PC-3 (cell line): ENCODE results near the gene NSG2. TPM values are rescaled to one million over a fixed set of nuclear protein-coding genes. Genes with fewer than 3 reads are reported as not detected.

Experiments used
- ATAC-seq: fragments of 200-7000 bp; cut with Tn5 transposase; 2 replicates; pipeline ENCODE4 v1.9.1; 2020; ENCODE audit warnings: mild to moderate bottlenecking, moderate library complexity
- BruUV-seq: library from RNA; stranded (reverse); fragments of 400-500 nt; replicated peaks from 2 replicates; lab custom pipeline; 2021; lab: Mats Ljungman, UMichigan
- CTCF ChIA-PET: fragments of 300-600 bp; sonication (Branson Sonifier 250); formaldehyde crosslinking; loops from one replicate; lab custom pipeline; 2022; ENCODE audit warnings: antibody characterized with exemption; lab: Charles Lee
- POLR2A ChIA-PET: fragments of 300-600 bp; sonication (Branson Sonifier 250); formaldehyde crosslinking; loops from one replicate; lab custom pipeline; 2022; ENCODE audit warnings: antibody characterized with exemption; ENCODE audit not compliant: unreplicated experiment; lab: Charles Lee
- DNase-seq: peaks from one replicate; pipeline ENCODE4 v3.0.0-alpha.2; 2015
- H2AFZ ChIP-seq: fragments of 300-600 bp; sonication (generic); 2 replicates; pipeline ENCODE4 v1.6.0; 2016; ENCODE audit warnings: antibody characterized with exemption, low read length
- H3F3A ChIP-seq: fragments of 300-600 bp; sonication (generic); one replicate; pipeline ENCODE4 v1.6.0; 2017; ENCODE audit warnings: antibody characterized with exemption, low read length, control low read depth, mild to moderate bottlenecking; ENCODE audit not compliant: unreplicated experiment
- H3K27ac ChIP-seq: fragments of 300-600 bp; sonication (generic); 2 replicates; pipeline ENCODE4 v1.5.1; 2016; ENCODE audit warnings: mild to moderate bottlenecking, low read length
- H3K27me3 ChIP-seq: fragments of 300-600 bp; sonication (generic); 2 replicates; pipeline ENCODE4 v1.6.1; 2016; ENCODE audit warnings: low read length, mixed read lengths
- H3K36me3 ChIP-seq: fragments of 300-600 bp; sonication (generic); 2 replicates; pipeline ENCODE4 v1.6.1; 2016; ENCODE audit warnings: low read depth, mixed run types, low read length, mixed read lengths
- H3K4me1 ChIP-seq: fragments of 300-600 bp; sonication (generic); 2 replicates; pipeline ENCODE4 v1.5.1; 2016; ENCODE audit warnings: low read length; ENCODE audit not compliant: insufficient read depth
- H3K4me2 ChIP-seq: fragments of 300-600 bp; sonication (generic); 2 replicates; pipeline ENCODE4 v1.6.0; 2016; ENCODE audit warnings: low read length
- H3K4me3 ChIP-seq: fragments of 300-600 bp; sonication (generic); 2 replicates; pipeline ENCODE4 v1.5.1; 2016; ENCODE audit warnings: mild to moderate bottlenecking, low read length, mixed read lengths
- H3K79me2 ChIP-seq: fragments of 300-600 bp; sonication (generic); 2 replicates; pipeline ENCODE4 v1.6.1; 2017; ENCODE audit warnings: low read length, mixed read lengths
- H3K9ac ChIP-seq: fragments of 300-600 bp; sonication (generic); 2 replicates; pipeline ENCODE4 v1.6.0; 2016; ENCODE audit warnings: mild to moderate bottlenecking, low read length
- H3K9me2 ChIP-seq: fragments of 300-600 bp; sonication (generic); replicated peaks from 2 replicates; pipeline ENCODE4 v1.6.1; 2016; ENCODE audit warnings: mixed run types, low read length, mixed read lengths
- H3K9me3 ChIP-seq: fragments of 300-600 bp; sonication (generic); 2 replicates; pipeline ENCODE4 v1.6.1; 2016; ENCODE audit warnings: low read length, mixed read lengths
- H4K20me1 ChIP-seq: fragments of 300-600 bp; sonication (generic); 2 replicates; pipeline ENCODE4 v1.6.1; 2016; ENCODE audit warnings: low read length, mixed read lengths
- CTCF ChIP-seq: fragments of 300-600 bp; sonication (generic); conservative IDR thresholded peaks from 2 replicates; pipeline ENCODE4 v1.5.1; 2017; ENCODE audit warnings: antibody characterized with exemption, low read depth, mild to moderate bottlenecking, low read length
- EZH2 ChIP-seq: fragments of 300-600 bp; sonication (generic); IDR thresholded peaks from one replicate; pipeline ENCODE4 v1.6.1; 2017; ENCODE audit warnings: antibody characterized with exemption, mild to moderate bottlenecking, low read length; ENCODE audit not compliant: unreplicated experiment
- EZH2phosphoT487 ChIP-seq: fragments of 300-600 bp; sonication (generic); IDR thresholded peaks from 2 replicates; pipeline ENCODE4 v1.6.1; 2018; ENCODE audit warnings: mild to moderate bottlenecking, antibody characterized with exemption, low read length, borderline replicate concordance
- intact Hi-C: fragments of 100-400 bp; cut with micrococcal nuclease; formaldehyde crosslinking; loops from 2 replicates; pipeline ENCODE4 v1.9.0; 2023
- total RNA-seq: library from RNA; depleted of rRNA; stranded (reverse); fragments of >200 nt; gene quantifications from 2 replicates; pipeline ENCODE4 v1.2.3, GENCODE V29; 2014

NSG2 gene
- total RNA-seq, 1 experiment from 2014 or later: 0.07 TPM

- no peaks in the 10 kb centered on the region for H4K20me1 ChIP-seq
- no peak for TF ChIP-seq CTCF
- TF ChIP-seq EZH2phosphoT487: no peak
- no peak for TF ChIP-seq EZH2
- no TSS peak for BruUV-seq
- no peak overlapping the region for H3K4me2 ChIP-seq
- no peaks in the 10 kb centered on the region for H3K4me1 ChIP-seq
- no peaks in the 10 kb centered on the region for H3K36me3 ChIP-seq
- H3K9ac ChIP-seq: no peak overlapping the region
- H3F3A ChIP-seq: no peaks in the 10 kb centered on the region
- no peak overlapping the region for H3K27ac ChIP-seq
- H3K9me3 ChIP-seq: no peaks in the 10 kb centered on the region
- CTCF ChIA-PET: no interaction called here
- no peak for DNase-seq
- peaks cover 94% of the 10 kb centered on the region for H3K27me3 ChIP-seq
- ATAC-seq: no peak
- no peak overlapping the region for H3K4me3 ChIP-seq
- H3K79me2 ChIP-seq: no peaks in the 10 kb centered on the region
- no peak overlapping the region for H2AFZ ChIP-seq
- intact Hi-C loops: no loop called here
- no peaks in the 10 kb centered on the region for H3K9me2 ChIP-seq
- POLR2A ChIA-PET: no interaction called here
These were observed 28.9 kb downstream of the NSG2 start for GRCh38 chr5:174074369-174074768.

- BruUV-seq: no TSS peak
- TF ChIP-seq EZH2: no peak
- TF ChIP-seq CTCF: no peak
- no peak for TF ChIP-seq EZH2phosphoT487
- no peaks in the 10 kb centered on the region for H3K36me3 ChIP-seq
- no peak overlapping the region for H3K4me2 ChIP-seq
- H3K9me2 ChIP-seq: no peaks in the 10 kb centered on the region
- ChIA-PET CTCF (no interaction called here), POLR2A (no interaction called here)
- H3K4me3 ChIP-seq: no peak overlapping the region
- ATAC-seq (no peak), DNase-seq (no peak)
- H3K27me3 ChIP-seq: peaks cover 73% of the 10 kb centered on the region
- no peaks in the 10 kb centered on the region for H3F3A ChIP-seq
- no peaks in the 10 kb centered on the region for H3K9me3 ChIP-seq
- no peak overlapping the region for H3K27ac ChIP-seq
- intact Hi-C loops: no loop called here
- peaks cover 4% of the 10 kb centered on the region; the same call in 1 of the 2 replicates for H3K4me1 ChIP-seq
- H3K79me2 ChIP-seq: no peaks in the 10 kb centered on the region
- H2AFZ ChIP-seq: no peak overlapping the region
- no peaks in the 10 kb centered on the region for H4K20me1 ChIP-seq
- no peak overlapping the region for H3K9ac ChIP-seq
These were observed 32.9 kb downstream of the NSG2 start for GRCh38 chr5:174078416-174078815.

- TF ChIP-seq EZH2phosphoT487 (no peak), CTCF (no peak), EZH2 (no peak)
- no peaks in the 10 kb centered on the region for H3K36me3 ChIP-seq
- no peaks in the 10 kb centered on the region for H3K79me2 ChIP-seq
- H2AFZ ChIP-seq: no peak overlapping the region
- H3F3A ChIP-seq: no peaks in the 10 kb centered on the region
- H4K20me1 ChIP-seq: no peaks in the 10 kb centered on the region
- CTCF ChIA-PET: no interaction called here
- no peaks in the 10 kb centered on the region for H3K9me3 ChIP-seq
- no peak overlapping the region for H3K27ac ChIP-seq
- intact Hi-C loops: loop anchor here (5.0 kb wide), 1 partner anchor 245 kb away; no protein-coding TSS in a partner anchor
- DNase-seq: peak; percentile 49
- H3K4me3 ChIP-seq: no peak overlapping the region
- no peaks in the 10 kb centered on the region for H3K9me2 ChIP-seq
- H3K4me2 ChIP-seq: no peak overlapping the region
- POLR2A ChIA-PET: no interaction called here
- peaks cover 4% of the 10 kb centered on the region; the same call in 1 of the 2 replicates for H3K4me1 ChIP-seq
- H3K27me3 ChIP-seq: peaks cover 72% of the 10 kb centered on the region
- ATAC-seq: peak; percentile 42
- H3K9ac ChIP-seq: no peak overlapping the region
- no TSS peak for BruUV-seq
These were observed 36.8 kb downstream of the NSG2 start for GRCh38 chr5:174082286-174082685.
